ENCODE results near the gene SUDS3.

SUDS3 gene

GRCh38 chr12:118459110-118459509, 82.8 kb downstream of the SUDS3 start:
- Histone ChIP-seq H3K9me2 (ENCODE audit: low read depth, low read length) (no peaks in the 10 kb centered on the region), H3K79me2 (ENCODE audit: insufficient read depth, low read length) (no peaks in the 10 kb centered on the region), H3K27me3 (ENCODE audit: insufficient read depth, low read length) (no peaks in the 10 kb centered on the region), H3K27ac (ENCODE audit: low read depth, low read length, poor library complexity, severe bottlenecking) (no peak overlapping the region), H3K9me3 (ENCODE audit: low read length) (no peaks in the 10 kb centered on the region), H3K4me2 (ENCODE audit: low read length) (no peak overlapping the region), H3K36me3 (ENCODE audit: insufficient read depth, low read length) (no peaks in the 10 kb centered on the region), H4K20me1 (ENCODE audit: insufficient read depth, low read length) (no peaks in the 10 kb centered on the region), H3F3A (ENCODE audit: insufficient read depth, low read length) (no peaks in the 10 kb centered on the region), H2AFZ (ENCODE audit: low read length) (no peak overlapping the region), H3K9ac (ENCODE audit: low read length) (no peak overlapping the region), H3K4me1 (ENCODE audit: insufficient read depth, low read length, severe bottlenecking) (no peaks in the 10 kb centered on the region), H3K4me3 (ENCODE audit: low read depth, low read length, poor library complexity, severe bottlenecking) (no peak overlapping the region)
- TF ChIP-seq EZH2 (IDR thresholded peaks at IDR 0.05; ENCODE audit: borderline replicate concordance, low read length) = no peak
- no peak for TF ChIP-seq CTCF (IDR thresholded peaks at IDR 0.05; ENCODE audit: low read length)

DNA sequence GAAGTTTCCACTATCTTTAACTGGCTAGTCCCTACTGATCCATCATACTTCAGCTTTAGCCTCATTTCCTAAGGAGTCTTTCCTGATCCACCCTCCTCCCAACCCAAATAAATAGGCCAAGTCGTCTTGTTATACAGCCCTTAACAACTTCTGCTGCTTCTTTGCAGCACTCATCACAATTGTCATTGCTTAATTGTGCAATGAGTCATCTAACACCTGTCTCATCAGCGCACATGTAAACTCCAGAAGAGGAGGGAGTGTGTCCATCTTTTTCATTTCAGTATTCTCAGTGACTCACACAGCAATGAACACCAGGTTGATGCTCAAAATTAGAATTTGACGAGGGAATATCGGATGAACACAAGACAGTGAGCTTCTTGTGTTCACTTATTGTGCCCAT, 87.3 kb downstream of the SUDS3 start:
- Histone ChIP-seq H3K36me3 (ENCODE audit: insufficient read depth, low read length) (no peaks in the 10 kb centered on the region), H3K9ac (ENCODE audit: low read length) (no peak overlapping the region), H3K9me2 (ENCODE audit: low read depth, low read length) (no peaks in the 10 kb centered on the region), H2AFZ (ENCODE audit: low read length) (no peak overlapping the region), H3K4me2 (ENCODE audit: low read length) (no peak overlapping the region), H3K4me1 (ENCODE audit: insufficient read depth, low read length, severe bottlenecking) (no peaks in the 10 kb centered on the region), H4K20me1 (ENCODE audit: insufficient read depth, low read length) (no peaks in the 10 kb centered on the region), H3F3A (ENCODE audit: insufficient read depth, low read length) (no peaks in the 10 kb centered on the region), H3K27ac (ENCODE audit: low read depth, low read length, poor library complexity, severe bottlenecking) (no peak overlapping the region), H3K79me2 (ENCODE audit: insufficient read depth, low read length) (no peaks in the 10 kb centered on the region), H3K4me3 (ENCODE audit: low read depth, low read length, poor library complexity, severe bottlenecking) (no peak overlapping the region), H3K27me3 (ENCODE audit: insufficient read depth, low read length) (no peaks in the 10 kb centered on the region), H3K9me3 (ENCODE audit: low read length) (no peaks in the 10 kb centered on the region)
- TF ChIP-seq EZH2 (IDR thresholded peaks at IDR 0.05; ENCODE audit: borderline replicate concordance, low read length) (no peak), CTCF (IDR thresholded peaks at IDR 0.05; ENCODE audit: low read length) (no peak)

DNA sequence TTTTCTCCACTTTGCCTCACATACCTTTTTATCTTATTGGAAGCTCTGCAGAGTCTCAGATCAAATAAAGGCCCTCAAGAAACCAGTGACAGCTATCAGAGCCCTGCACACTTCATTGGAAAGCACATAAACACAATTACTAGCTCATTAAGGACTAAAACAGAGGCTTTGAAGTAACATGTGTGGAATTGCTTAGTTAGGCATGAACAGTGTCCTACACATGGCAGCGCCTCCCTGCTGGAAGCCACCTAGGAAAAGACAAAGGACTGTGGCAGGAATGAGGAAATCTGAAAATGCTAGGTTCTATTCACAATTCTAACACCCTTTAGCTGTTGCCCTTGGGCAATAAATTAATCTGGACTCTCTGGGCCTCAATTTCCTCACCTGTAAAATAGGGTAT, 89.4 kb downstream of the SUDS3 start:
- TF ChIP-seq EZH2 (IDR thresholded peaks at IDR 0.05; ENCODE audit: borderline replicate concordance, low read length) (no peak), CTCF (IDR thresholded peaks at IDR 0.05; ENCODE audit: low read length) (no peak)

More for the DNA sequence above, 89.4 kb downstream of the SUDS3 start:
- Histone ChIP-seq H3K36me3 (ENCODE audit: insufficient read depth, low read length) (no peaks in the 10 kb centered on the region), H2AFZ (ENCODE audit: low read length) (no peak overlapping the region), H3K27me3 (ENCODE audit: insufficient read depth, low read length) (no peaks in the 10 kb centered on the region), H3K9me2 (ENCODE audit: low read depth, low read length) (no peaks in the 10 kb centered on the region), H3K79me2 (ENCODE audit: insufficient read depth, low read length) (no peaks in the 10 kb centered on the region), H3K4me2 (ENCODE audit: low read length) (no peak overlapping the region), H3F3A (ENCODE audit: insufficient read depth, low read length) (no peaks in the 10 kb centered on the region), H4K20me1 (ENCODE audit: insufficient read depth, low read length) (no peaks in the 10 kb centered on the region), H3K27ac (ENCODE audit: low read depth, low read length, poor library complexity, severe bottlenecking) (no peak overlapping the region), H3K9me3 (ENCODE audit: low read length) (no peaks in the 10 kb centered on the region), H3K4me1 (ENCODE audit: insufficient read depth, low read length, severe bottlenecking) (no peaks in the 10 kb centered on the region), H3K9ac (ENCODE audit: low read length) (no peak overlapping the region), H3K4me3 (ENCODE audit: low read depth, low read length, poor library complexity, severe bottlenecking) (no peak overlapping the region)

Measured in OCI-LY1 (cell line).